NCI-H1105 (cell line): Measurements from ENCODE around the gene HK3.

Source experiments
- DNase-seq: peaks from one replicate; lab custom pipeline; 2025; lab: John Stamatoyannopoulos, UW

The HK3 gene

GRCh38 chr5:176902911-176903664 lies 3.9 kb upstream of the HK3 start:
- DNase-seq = no peak

GRCh38 chr5:176902102-176902814 lies 3.1 kb upstream of the HK3 start:
- DNase-seq = no peak

GRCh38 chr5:176901260-176902101 lies 2.3 kb upstream of the HK3 start:
- no peak for DNase-seq

- DNase-seq = no peak
Observed at GRCh38 chr5:176900780-176901204, 1.6 kb upstream of the HK3 start.

GRCh38 chr5:176899946-176900779 lies 1.0 kb upstream of the HK3 start:
- DNase-seq = no peak

- no peak for DNase-seq
Observed at GRCh38 chr5:176897263-176897662, 1.9 kb downstream of the HK3 start.

GRCh38 chr5:176895831-176896230 lies 3.3 kb downstream of the HK3 start:
- DNase-seq = no peak

- no peak for DNase-seq
Observed at GRCh38 chr5:176894298-176894697, 4.8 kb downstream of the HK3 start.

- no peak for DNase-seq
Observed at GRCh38 chr5:176892663-176893062, 6.5 kb downstream of the HK3 start.

- no peak for DNase-seq
Observed at GRCh38 chr5:176891331-176891958, 7.7 kb downstream of the HK3 start.

- DNase-seq = no peak
Observed at GRCh38 chr5:176890455-176891330, 8.5 kb downstream of the HK3 start.

- no peak for DNase-seq
Observed at GRCh38 chr5:176889321-176890280, 9.5 kb downstream of the HK3 start.

GRCh38 chr5:176888865-176889165 lies 10.3 kb downstream of the HK3 start:
- DNase-seq = no peak

- DNase-seq = no peak
Observed at GRCh38 chr5:176888016-176888864, 10.9 kb downstream of the HK3 start.

- DNase-seq = no peak
Observed at GRCh38 chr5:176887252-176887849, 11.8 kb downstream of the HK3 start.

GRCh38 chr5:176886336-176887251 lies 12.6 kb downstream of the HK3 start:
- DNase-seq = no peak

- no peak for DNase-seq
Observed at GRCh38 chr5:176884571-176884890, 14.6 kb downstream of the HK3 start.
